DOHH2 (cell line): ENCODE results near the gene NCOA5.

Source experiments
- H3F3A ChIP-seq: fragments of 200-600 bp; sonication (generic), shearing (Covaris generic); 2 replicates; pipeline ENCODE4 v1.6.0; 2016; ENCODE audit warnings: antibody characterized with exemption, mild to moderate bottlenecking; ENCODE audit not compliant: control insufficient read depth, insufficient read depth
- H3K27ac ChIP-seq: fragments of 200-600 bp; sonication (generic); 2 replicates; pipeline ENCODE4 v1.5.1; 2014; ENCODE audit warnings: low read depth, mild to moderate bottlenecking, low read length, moderate library complexity
- H3K27me3 ChIP-seq: fragments of 200-600 bp; sonication (generic); 2 replicates; pipeline ENCODE4 v1.6.1; 2014; ENCODE audit warnings: mild to moderate bottlenecking, low read length, mixed read lengths; ENCODE audit not compliant: control insufficient read depth
- H3K36me3 ChIP-seq: fragments of 200-600 bp; sonication (generic); 2 replicates; pipeline ENCODE4 v1.6.1; 2014; ENCODE audit warnings: mild to moderate bottlenecking, low read length, moderate library complexity, mixed read lengths; ENCODE audit not compliant: control insufficient read depth
- H3K4me1 ChIP-seq: fragments of 200-600 bp; sonication (generic); 2 replicates; pipeline ENCODE4 v1.6.1; 2014; ENCODE audit warnings: mild to moderate bottlenecking, low read length, mixed read lengths; ENCODE audit not compliant: control insufficient read depth
- H3K4me2 ChIP-seq: fragments of 200-600 bp; sonication (generic); 2 replicates; pipeline ENCODE4 v1.6.0; 2014; ENCODE audit warnings: mild to moderate bottlenecking, low read length, moderate library complexity
- H3K4me3 ChIP-seq: fragments of 200-600 bp; sonication (generic); 2 replicates; pipeline ENCODE4 v1.5.1; 2014; ENCODE audit warnings: mild to moderate bottlenecking, low read length, mixed read lengths
- H3K79me2 ChIP-seq: fragments of 200-600 bp; sonication (generic); 2 replicates; pipeline ENCODE4 v1.6.1; 2014; ENCODE audit warnings: mild to moderate bottlenecking, low read length, mixed read lengths; ENCODE audit not compliant: control insufficient read depth
- H3K9me2 ChIP-seq: fragments of 200-600 bp; sonication (generic); replicated peaks from 2 replicates; pipeline ENCODE4 v1.6.1; 2014; ENCODE audit warnings: mild to moderate bottlenecking, low read length, mixed read lengths; ENCODE audit not compliant: control insufficient read depth
- H3K9me3 ChIP-seq: fragments of 200-600 bp; sonication (generic); 2 replicates; pipeline ENCODE4 v1.6.1; 2014; ENCODE audit warnings: antibody characterized with exemption, low read length, mixed read lengths; ENCODE audit not compliant: control insufficient read depth, insufficient read depth
- H4K20me1 ChIP-seq: fragments of 200-600 bp; sonication (generic); 2 replicates; pipeline ENCODE4 v1.6.0; 2014; ENCODE audit warnings: low read depth, mild to moderate bottlenecking, antibody characterized with exemption, low read length, moderate library complexity; ENCODE audit not compliant: control insufficient read depth, insufficient read depth
- CTCF ChIP-seq: fragments of 200-600 bp; sonication (generic); IDR thresholded peaks from one replicate; pipeline ENCODE4 v1.5.1; 2014; ENCODE audit warnings: antibody characterized with exemption, mild to moderate bottlenecking, low read depth, low read length; ENCODE audit not compliant: poor library complexity, severe bottlenecking
- EZH2phosphoT487 ChIP-seq: fragments of 200-600 bp; sonication (generic); IDR thresholded peaks from 2 replicates; pipeline ENCODE4 v1.6.1; 2017; ENCODE audit warnings: borderline replicate concordance, mild to moderate bottlenecking, antibody characterized with exemption, low read length, moderate library complexity, mixed read lengths

NCOA5 gene

DNA sequence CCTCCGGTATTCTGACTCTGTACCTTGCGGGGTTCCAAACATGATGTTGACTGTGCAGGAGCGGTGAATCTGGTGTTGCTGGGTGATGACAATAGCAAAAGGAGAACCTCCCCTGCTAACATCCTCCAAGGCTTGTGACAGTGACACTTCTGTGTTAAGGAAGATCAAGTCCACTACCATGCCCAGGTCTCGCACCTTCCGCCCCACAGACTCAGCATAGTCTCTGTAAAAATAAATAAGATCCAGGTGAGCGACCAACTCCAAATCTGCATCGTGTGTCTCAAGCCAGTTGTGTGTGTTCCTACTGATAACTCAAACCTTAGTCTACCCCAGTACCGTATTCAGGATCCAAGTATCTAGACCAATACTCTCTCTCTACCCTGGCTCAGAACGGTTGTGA is 24.8 kb downstream of the NCOA5 start:
- Histone ChIP-seq H3F3A (peaks cover 12% of the 10 kb centered on the region), H3K36me3 (peaks cover 94% of the 10 kb centered on the region), H3K4me2 (no peak overlapping the region), H3K27me3 (no peaks in the 10 kb centered on the region), H3K79me2 (no peaks in the 10 kb centered on the region), H3K9me2 (no peaks in the 10 kb centered on the region), H3K4me1 (peaks cover 29% of the 10 kb centered on the region), H3K4me3 (no peak overlapping the region), H3K9me3 (no peaks in the 10 kb centered on the region), H4K20me1 (peaks cover 14% of the 10 kb centered on the region), H3K27ac (no peak overlapping the region)
- no peak for TF ChIP-seq EZH2phosphoT487
- TF ChIP-seq CTCF = no peak

GRCh38 chr20:46063652-46064054 is 26.1 kb downstream of the NCOA5 start:
- H3K9me3 ChIP-seq = no peaks in the 10 kb centered on the region
- no peak overlapping the region for H3K4me3 ChIP-seq
- H3K36me3 ChIP-seq = peaks cover 82% of the 10 kb centered on the region
- no peaks in the 10 kb centered on the region for H3K79me2 ChIP-seq
- H3K4me1 ChIP-seq = peaks cover 30% of the 10 kb centered on the region
- no peaks in the 10 kb centered on the region for H3K9me2 ChIP-seq
- H3F3A ChIP-seq = peaks cover 17% of the 10 kb centered on the region
- H3K4me2 ChIP-seq = no peak overlapping the region
- H4K20me1 ChIP-seq = peaks cover 15% of the 10 kb centered on the region
- H3K27ac ChIP-seq = no peak overlapping the region
- no peaks in the 10 kb centered on the region for H3K27me3 ChIP-seq
- no peak for TF ChIP-seq CTCF
- no peak for TF ChIP-seq EZH2phosphoT487

- H3K27me3 ChIP-seq = no peaks in the 10 kb centered on the region
- TF ChIP-seq EZH2phosphoT487 (no peak), CTCF (no peak)
- no peak overlapping the region for H3K27ac ChIP-seq
- no peak overlapping the region for H3K4me2 ChIP-seq
- H4K20me1 ChIP-seq = peaks cover 15% of the 10 kb centered on the region
- H3K36me3 ChIP-seq = peaks cover 77% of the 10 kb centered on the region
- H3K4me1 ChIP-seq = peaks cover 30% of the 10 kb centered on the region
- no peaks in the 10 kb centered on the region for H3K9me3 ChIP-seq
- no peaks in the 10 kb centered on the region for H3K9me2 ChIP-seq
- H3K4me3 ChIP-seq = no peak overlapping the region
- peaks cover 17% of the 10 kb centered on the region for H3F3A ChIP-seq
- H3K79me2 ChIP-seq = no peaks in the 10 kb centered on the region
Measured at GRCh38 chr20:46063151-46063550, 26.6 kb downstream of the NCOA5 start.

DNA sequence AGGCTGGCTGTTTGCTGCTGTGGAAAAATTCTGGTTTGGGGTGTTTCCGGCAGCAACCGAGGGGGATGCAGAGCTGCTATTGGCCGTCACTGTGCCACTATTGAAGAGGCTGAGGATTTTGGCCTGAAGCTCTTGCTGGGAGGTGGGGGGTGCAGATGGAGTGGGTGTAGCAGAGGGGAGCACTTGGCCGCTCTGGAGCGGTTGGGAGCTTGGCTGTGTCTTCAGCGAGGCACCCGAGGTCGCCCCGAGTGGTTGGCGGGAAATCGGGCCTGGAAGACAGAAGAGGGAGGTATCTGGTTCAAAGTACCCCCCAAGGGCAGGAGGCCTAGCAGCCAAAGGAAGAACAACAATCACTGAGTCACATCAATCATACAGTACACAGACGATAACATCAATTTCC is 27.1 kb downstream of the NCOA5 start:
- Histone ChIP-seq H3K27ac (no peak overlapping the region), H3K4me1 (peaks cover 30% of the 10 kb centered on the region), H3K79me2 (no peaks in the 10 kb centered on the region), H3K4me2 (no peak overlapping the region), H3K9me3 (no peaks in the 10 kb centered on the region), H3K9me2 (no peaks in the 10 kb centered on the region), H3K27me3 (no peaks in the 10 kb centered on the region), H4K20me1 (peaks cover 15% of the 10 kb centered on the region), H3K4me3 (no peak overlapping the region), H3K36me3 (peaks cover 72% of the 10 kb centered on the region), H3F3A (peaks cover 17% of the 10 kb centered on the region)
- TF ChIP-seq EZH2phosphoT487 (no peak), CTCF (no peak)
